Cardiac muscle cell (in vitro differentiated cells and primary cell): Measurements from ENCODE around the gene SATB2. TPM values are rescaled to one million over a fixed set of nuclear protein-coding genes. Genes with fewer than 3 reads are reported as not detected.

ENCODE experiments used
- DNase-seq, 2 donors: peaks; one replicate each; pipeline versions ENCODE4 v3.0.0 to v3.0.0-alpha.2; 2010 to 2017; ENCODE audit warnings: low read depth in 1 of 2, low spot score in 1 of 2
- H3K27ac ChIP-seq: fragments of 200-600 bp; sonication (generic); 2 replicates; pipeline ENCODE4 v1.5.1; 2016
- H3K27me3 ChIP-seq: fragments of 200-600 bp; sonication (generic); 2 replicates; pipeline ENCODE4 v1.6.0; 2016; ENCODE audit warnings: control low read depth
- H3K36me3 ChIP-seq: fragments of 200-600 bp; sonication (generic); 2 replicates; pipeline ENCODE4 v1.5.1; 2016; ENCODE audit warnings: control low read depth
- H3K4me1 ChIP-seq: fragments of 200-600 bp; sonication (generic); 2 replicates; pipeline ENCODE4 v1.8.1; 2017; ENCODE audit warnings: low read depth, mild to moderate bottlenecking, mixed run types
- H3K4me3 ChIP-seq: fragments of 200-600 bp; sonication (generic); 2 replicates; pipeline ENCODE4 v1.5.1; 2016; ENCODE audit warnings: mild to moderate bottlenecking
- H3K9me3 ChIP-seq: fragments of 200-600 bp; sonication (generic); 2 replicates; pipeline ENCODE4 v1.5.1; 2017; ENCODE audit warnings: low read depth, mild to moderate bottlenecking, control low read depth
- CTCF ChIP-seq: IDR thresholded peaks from 2 replicates; pipeline ENCODE4 v1.5.1; 2012; ENCODE audit warnings: low read depth, mild to moderate bottlenecking, low read length
- polyA plus RNA-seq: library from polyadenylated mRNA; unstranded; fragments of >200 nt; fragmentation: Nextera tagmentation; extraction: Ambion mirVana; gene quantifications from 2 replicates; pipeline ENCODE4 v1.2.1, GENCODE V29; 2016
- total RNA-seq: library from RNA; depleted of rRNA; stranded (reverse); fragments of >200 nt; gene quantifications from 2 replicates; pipeline ENCODE4 v1.2.3, GENCODE V29; 2016

The SATB2 gene
- total and polyA plus RNA-seq, 2 experiments from 2014 or later: 1.0 to 1.4 TPM

DNA sequence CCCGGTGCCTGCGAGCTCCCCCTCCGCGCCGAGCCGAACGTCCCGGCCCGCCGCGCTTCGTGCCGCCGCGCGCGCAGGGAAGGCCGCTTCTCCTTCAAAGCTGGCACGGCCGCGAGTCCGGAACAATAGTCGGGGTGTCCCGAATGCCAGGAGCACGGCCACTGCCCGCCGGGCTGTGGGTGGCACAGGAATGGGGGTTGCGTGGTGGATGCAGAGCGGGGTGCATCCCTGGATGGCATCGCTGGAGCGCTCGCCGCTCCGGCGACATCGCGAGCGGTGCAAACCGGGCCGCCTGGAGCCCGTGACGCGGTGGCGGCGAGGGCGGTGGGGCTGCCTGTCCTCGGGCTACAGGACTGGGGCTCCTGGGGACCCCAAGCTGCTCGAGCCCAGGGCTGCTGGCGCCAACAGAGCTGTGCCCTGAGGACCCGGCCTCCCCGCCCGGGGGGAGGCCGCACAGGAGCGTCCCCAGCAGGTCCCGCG is 1.1 kb upstream of the SATB2 start:
- Histone ChIP-seq H3K4me3 (peak overlapping the region; percentile 71), H3K27ac (no peak overlapping the region), H3K4me1 (peaks cover 12% of the 10 kb centered on the region), H3K9me3 (no peaks in the 10 kb centered on the region), H3K27me3 (peaks cover 90% of the 10 kb centered on the region), H3K36me3 (no peaks in the 10 kb centered on the region)
- peak in 1 of 2 donors; percentile 36 for DNase-seq
- peak; percentile 5 for TF ChIP-seq CTCF

DNA sequence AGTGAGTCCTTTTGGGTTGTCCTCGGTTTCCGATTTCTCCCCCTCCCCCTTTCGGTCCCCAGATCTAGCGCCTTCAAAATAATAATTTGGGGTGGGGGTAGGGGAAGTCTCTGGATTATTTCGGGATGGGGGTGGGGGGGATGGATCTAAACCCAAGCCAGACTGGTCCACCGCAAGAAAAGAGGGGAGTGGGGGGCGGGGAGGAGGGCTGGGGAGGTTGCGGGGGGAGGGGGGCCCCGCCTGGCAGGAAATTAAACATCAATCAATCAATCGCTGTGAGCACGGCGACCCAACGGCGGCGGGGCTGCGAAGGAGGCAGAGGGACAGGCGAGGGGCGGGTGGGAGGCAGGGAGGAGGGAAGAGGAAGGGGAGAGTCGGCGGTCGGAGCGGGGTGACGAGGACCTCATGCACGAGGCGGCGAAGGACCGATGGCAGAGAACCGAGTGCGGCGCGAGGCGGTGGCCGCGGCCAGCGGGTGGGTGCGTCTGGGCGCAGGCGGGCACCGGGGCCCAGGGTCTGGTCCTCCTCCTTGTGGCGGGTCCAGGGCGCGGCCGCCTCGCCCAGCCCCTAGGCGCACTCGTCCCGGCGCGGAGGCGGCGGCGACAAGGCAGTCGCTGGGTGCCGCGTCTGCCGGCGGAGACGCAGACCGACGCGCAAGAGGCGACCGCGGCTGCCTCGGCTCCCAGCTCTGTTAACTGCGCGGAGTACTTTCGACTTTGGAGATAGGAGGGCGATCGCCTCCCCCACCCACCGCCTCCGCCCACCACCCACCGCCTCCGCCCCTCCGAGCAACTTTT is 468 bp upstream of the SATB2 start:
- Histone ChIP-seq H3K36me3 (no peaks in the 10 kb centered on the region), H3K4me1 (peaks cover 9% of the 10 kb centered on the region), H3K9me3 (no peaks in the 10 kb centered on the region), H3K27me3 (peaks cover 85% of the 10 kb centered on the region), H3K4me3 (peak overlapping the region; percentile 71), H3K27ac (no peak overlapping the region)
- peak in 1 of 2 donors; percentile 63 for DNase-seq
- no peak for TF ChIP-seq CTCF

DNA sequence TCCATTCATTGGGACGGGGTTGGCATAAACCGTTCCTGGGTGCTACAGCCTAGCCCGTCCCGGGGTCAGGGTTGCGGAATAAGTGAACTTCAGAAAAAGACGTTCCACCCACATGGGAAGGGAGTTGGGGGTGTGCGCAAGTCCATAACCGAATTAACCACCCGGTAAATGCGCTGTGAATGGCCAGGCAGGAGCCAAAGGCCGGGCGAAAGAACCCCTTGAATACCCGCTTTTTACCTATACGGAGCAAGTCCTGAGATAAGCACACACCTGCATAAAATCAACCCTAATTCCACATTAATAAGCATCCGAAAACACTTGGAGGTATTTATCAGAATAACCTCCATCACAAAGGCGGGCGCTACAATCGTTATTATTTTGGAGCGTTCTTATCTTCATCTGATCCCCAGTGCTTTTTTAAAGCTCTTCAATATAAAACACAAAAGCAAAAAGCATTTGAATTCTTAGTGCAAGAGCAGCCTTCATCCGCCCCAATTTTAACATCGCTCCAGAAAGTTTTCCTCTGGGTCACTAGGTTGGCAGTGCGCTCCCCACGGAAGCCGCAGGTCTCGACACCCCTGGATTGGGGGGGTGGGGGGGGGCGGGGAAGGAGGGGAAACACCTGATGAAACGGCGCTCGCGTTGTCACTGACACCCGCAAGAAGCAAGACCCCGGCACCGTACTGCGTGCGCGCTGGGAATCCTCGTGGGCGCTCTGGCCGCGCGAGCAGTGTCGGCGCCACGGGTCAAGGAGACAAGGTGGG is 1.2 kb downstream of the SATB2 start:
- H3K4me1 ChIP-seq: peaks cover 9% of the 10 kb centered on the region
- H3K4me3 ChIP-seq: peak overlapping the region; percentile 71
- H3K9me3 ChIP-seq: no peaks in the 10 kb centered on the region
- no peak for DNase-seq
- no peaks in the 10 kb centered on the region for H3K36me3 ChIP-seq
- no peak for TF ChIP-seq CTCF
- no peak overlapping the region for H3K27ac ChIP-seq
- H3K27me3 ChIP-seq: peaks cover 69% of the 10 kb centered on the region

- no peak overlapping the region for H3K27ac ChIP-seq
- H3K36me3 ChIP-seq: no peaks in the 10 kb centered on the region
- peak overlapping the region; percentile 23 for H3K4me3 ChIP-seq
- peak; percentile 30 to 59 for DNase-seq
- peaks cover 9% of the 10 kb centered on the region for H3K4me1 ChIP-seq
- no peaks in the 10 kb centered on the region for H3K9me3 ChIP-seq
- no peak for TF ChIP-seq CTCF
- H3K27me3 ChIP-seq: peaks cover 61% of the 10 kb centered on the region
Measured at GRCh38 chr2:199455545-199456382, 2.0 kb downstream of the SATB2 start.

DNA sequence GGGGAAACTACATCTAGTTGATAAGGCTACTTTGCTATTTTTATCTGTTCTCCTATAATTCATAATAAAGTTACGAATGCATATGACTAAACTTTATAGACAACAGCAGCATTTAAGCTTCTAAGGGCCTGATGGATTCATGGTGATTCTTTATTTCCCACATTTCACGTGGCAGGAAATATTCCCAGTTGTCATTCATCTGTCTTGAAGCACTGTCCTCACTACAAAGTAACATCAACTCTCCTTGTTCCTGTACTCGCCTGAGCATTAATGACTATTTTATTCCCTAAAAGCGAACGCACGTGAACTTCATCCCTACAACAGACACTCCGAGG is 2.6 kb downstream of the SATB2 start:
- Histone ChIP-seq H3K4me1 (peaks cover 9% of the 10 kb centered on the region), H3K27me3 (peaks cover 55% of the 10 kb centered on the region), H3K4me3 (peak overlapping the region; percentile 23), H3K27ac (no peak overlapping the region), H3K9me3 (no peaks in the 10 kb centered on the region), H3K36me3 (no peaks in the 10 kb centered on the region)
- DNase-seq: no peak
- TF ChIP-seq CTCF: no peak
